GM23338 (cell line): ENCODE results near the gene HAT1.

ENCODE experiments used
- ETS1 ChIP-seq: IDR thresholded peaks from 2 replicates; pipeline ENCODE4 v1.6.1; 2016; ENCODE audit warnings: antibody characterized with exemption
- ZNF462 ChIP-seq: fragments of 250-450 bp; sonication (Bioruptor Pico); IDR thresholded peaks from 2 replicates; pipeline ENCODE4 v1.5.0; 2020; ENCODE audit warnings: mild to moderate bottlenecking, moderate library complexity
- TF ChIP-seq, protein P1 (sequence below), 2 experiments: fragments of 200-600 bp in 1 of 2; sonication (generic) in 1 of 2; conservative IDR thresholded peaks; 2 replicates each; pipeline versions ENCODE4 v1.5.1 to v1.6.1; 2016 to 2017; ENCODE audit warnings: antibody characterized with exemption in 2 of 2, low read depth in 2 of 2, mild to moderate bottlenecking in 2 of 2, moderate library complexity in 1 of 2

GRCh38 chr2:171979103-171979502, 56.8 kb downstream of the HAT1 start:
- TF ChIP-seq, protein P1, sequence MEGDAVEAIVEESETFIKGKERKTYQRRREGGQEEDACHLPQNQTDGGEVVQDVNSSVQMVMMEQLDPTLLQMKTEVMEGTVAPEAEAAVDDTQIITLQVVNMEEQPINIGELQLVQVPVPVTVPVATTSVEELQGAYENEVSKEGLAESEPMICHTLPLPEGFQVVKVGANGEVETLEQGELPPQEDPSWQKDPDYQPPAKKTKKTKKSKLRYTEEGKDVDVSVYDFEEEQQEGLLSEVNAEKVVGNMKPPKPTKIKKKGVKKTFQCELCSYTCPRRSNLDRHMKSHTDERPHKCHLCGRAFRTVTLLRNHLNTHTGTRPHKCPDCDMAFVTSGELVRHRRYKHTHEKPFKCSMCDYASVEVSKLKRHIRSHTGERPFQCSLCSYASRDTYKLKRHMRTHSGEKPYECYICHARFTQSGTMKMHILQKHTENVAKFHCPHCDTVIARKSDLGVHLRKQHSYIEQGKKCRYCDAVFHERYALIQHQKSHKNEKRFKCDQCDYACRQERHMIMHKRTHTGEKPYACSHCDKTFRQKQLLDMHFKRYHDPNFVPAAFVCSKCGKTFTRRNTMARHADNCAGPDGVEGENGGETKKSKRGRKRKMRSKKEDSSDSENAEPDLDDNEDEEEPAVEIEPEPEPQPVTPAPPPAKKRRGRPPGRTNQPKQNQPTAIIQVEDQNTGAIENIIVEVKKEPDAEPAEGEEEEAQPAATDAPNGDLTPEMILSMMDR (conservative IDR thresholded peaks at IDR 0.05; ENCODE audit: low read depth in 2 of 2): no peak
- TF ChIP-seq ZNF462 (CRISPR knock-in tag) (no peak), ETS1 (no peak)
